GM12878 (cell line): ENCODE data around the gene HSD17B13. TPM values are rescaled to one million over a fixed set of nuclear protein-coding genes. Genes with fewer than 3 reads are reported as not detected.

Experiments
- ATAC-seq: fragments of 200-7000 bp; cut with Tn5 transposase; 3 replicates; pipeline ENCODE4 v1.9.1; 2020; ENCODE audit warnings: mild to moderate bottlenecking, moderate library complexity
- BruUV-seq: library from RNA; stranded (reverse); fragments of 400-500 nt; replicated peaks from 2 replicates; lab custom pipeline; 2021; lab: Mats Ljungman, UMichigan
- CTCF ChIA-PET: fragments of 300-600 bp; sonication (Branson Sonifier 250); formaldehyde crosslinking; extraction: SDS; loops from one replicate; lab custom pipeline; 2021; ENCODE audit warnings: inconsistent platforms; lab: Yijun Ruan, JAX
- POLR2A ChIA-PET: fragments of 350-600 bp; formaldehyde crosslinking; extraction: SDS; loops from one replicate; lab custom pipeline; 2021; ENCODE audit warnings: inconsistent platforms; lab: Charles Lee
- RAD21 ChIA-PET: fragments of 300-600 bp; sonication (Branson Sonifier 250); formaldehyde crosslinking; loops from one replicate; lab custom pipeline; 2023; ENCODE audit warnings: antibody characterized with exemption; ENCODE audit not compliant: unreplicated experiment; lab: Charles Lee
- SMC1A ChIA-PET: fragments of 300-600 bp; sonication (Branson Sonifier 250); formaldehyde crosslinking; loops from one replicate; lab custom pipeline; 2023; ENCODE audit not compliant: unreplicated experiment, uncharacterized antibody; lab: Charles Lee
- DNase-seq: peaks from one replicate; pipeline ENCODE4 v3.0.0-alpha.2; 2011; ENCODE audit warnings: low read depth, low spot score
- FAIRE-seq: peaks from 3 replicates; lab custom pipeline; 2011; peaks lifted over from hg19 to GRCh38; lab: Jason Lieb, UNC
- H2AFZ ChIP-seq: 2 replicates; pipeline ENCODE4 v1.6.0; 2011; ENCODE audit warnings: low read depth, low read length, control low read depth; ENCODE audit not compliant: control insufficient read depth
- H3K27ac ChIP-seq: 2 replicates; pipeline ENCODE4 v1.5.1; 2011; ENCODE audit warnings: control low read depth; ENCODE audit not compliant: control insufficient read depth, insufficient read depth
- H3K27me3 ChIP-seq, 2 experiments: replicated peaks in 1 of 2; 2 replicates each; pipeline versions ENCODE4 v1.6.0 to v1.6.1; 2011; ENCODE audit warnings: low read length in 1 of 2; ENCODE audit not compliant: control insufficient read depth in 2 of 2, insufficient read depth in 2 of 2
- H3K36me3 ChIP-seq, 2 experiments: 2 replicates each; pipeline ENCODE4 v1.5.1; 2011; ENCODE audit warnings: low read length in 1 of 2; ENCODE audit not compliant: control insufficient read depth in 2 of 2, insufficient read depth in 2 of 2
- H3K4me1 ChIP-seq: 2 replicates; pipeline ENCODE4 v1.6.1; 2011; ENCODE audit warnings: mild to moderate bottlenecking, low read length, moderate library complexity, mixed read lengths; ENCODE audit not compliant: control insufficient read depth, insufficient read depth
- H3K4me2 ChIP-seq: 2 replicates; pipeline ENCODE4 v1.6.0; 2011; ENCODE audit warnings: control low read depth; ENCODE audit not compliant: control insufficient read depth, insufficient read depth
- H3K4me3 ChIP-seq: fragments of 200-600 bp; sonication (generic); 2 replicates; pipeline ENCODE4 v1.5.1; 2016
- H3K79me2 ChIP-seq: 2 replicates; pipeline ENCODE4 v1.6.0; 2011; ENCODE audit warnings: low read length; ENCODE audit not compliant: control insufficient read depth, insufficient read depth
- H3K9ac ChIP-seq: 2 replicates; pipeline ENCODE4 v1.8.0; 2011; ENCODE audit warnings: low read length, control low read depth, mixed read lengths; ENCODE audit not compliant: control insufficient read depth, insufficient read depth
- H3K9me3 ChIP-seq: replicated peaks from 3 replicates; pipeline ENCODE4 v1.5.1; 2011; ENCODE audit warnings: mild to moderate bottlenecking, low read length; ENCODE audit not compliant: control insufficient read depth, insufficient read depth
- H4K20me1 ChIP-seq: 2 replicates; pipeline ENCODE4 v1.6.0; 2011; ENCODE audit not compliant: control insufficient read depth, insufficient read depth
- BRCA1 ChIP-seq: IDR thresholded peaks from 2 replicates; pipeline ENCODE4 v1.6.1; 2011; ENCODE audit warnings: low read depth, low read length, improper control_type of control experiment
- CBX5 ChIP-seq: sonication (generic); IDR thresholded peaks from 2 replicates; pipeline ENCODE4 v1.6.1; 2016; ENCODE audit warnings: low read depth, moderate library complexity, mild to moderate bottlenecking, inconsistent platforms
- EGR1 ChIP-seq, 2 experiments: IDR thresholded peaks; 1 replicate in 1 of 2; 2 replicates in 1 of 2; pipeline ENCODE4 v1.6.1; 2011 to 2012; ENCODE audit warnings: low read depth in 2 of 2, low read length in 2 of 2, borderline replicate concordance in 1 of 2, mild to moderate bottlenecking in 1 of 2, moderate library complexity in 1 of 2
- HDGF ChIP-seq: fragments of 450-650 bp; IDR thresholded peaks from 2 replicates; pipeline ENCODE4 v1.6.1; 2016; ENCODE audit warnings: antibody characterized with exemption
- MEF2A ChIP-seq: IDR thresholded peaks from 2 replicates; pipeline ENCODE4 v1.6.1; 2011; ENCODE audit warnings: low read depth, mild to moderate bottlenecking, low read length, moderate library complexity; ENCODE audit not compliant: insufficient read depth
- MEF2B ChIP-seq: fragments of 450-650 bp; IDR thresholded peaks from 2 replicates; pipeline ENCODE4 v1.6.1; 2018; ENCODE audit warnings: mild to moderate bottlenecking, moderate library complexity; ENCODE audit not compliant: partially characterized antibody, poor library complexity, severe bottlenecking
- PAX8 ChIP-seq: fragments of 450-650 bp; IDR thresholded peaks from 2 replicates; pipeline ENCODE4 v1.6.1; 2017; ENCODE audit warnings: mild to moderate bottlenecking, moderate library complexity
- POLR2A ChIP-seq: IDR thresholded peaks from 2 replicates; pipeline ENCODE4 v1.6.1; 2011; ENCODE audit warnings: low read depth, mild to moderate bottlenecking, low read length
- SIX5 ChIP-seq: IDR thresholded peaks from 2 replicates; pipeline ENCODE4 v1.6.1; 2011; ENCODE audit warnings: mild to moderate bottlenecking, low read depth, low read length, moderate library complexity; ENCODE audit not compliant: severe bottlenecking
- SREBF1 ChIP-seq: IDR thresholded peaks from 2 replicates; pipeline ENCODE4 v1.6.1; 2012; ENCODE audit warnings: mild to moderate bottlenecking, low read length
- STAT1 ChIP-seq: fragments of 450-650 bp; conservative IDR thresholded peaks from 2 replicates; pipeline ENCODE4 v1.6.1; 2014; ENCODE audit warnings: antibody characterized with exemption, mild to moderate bottlenecking
- SUZ12 ChIP-seq: fragments of 200-600 bp; sonication (generic); IDR thresholded peaks from one replicate; pipeline ENCODE4 v1.6.1; 2018; ENCODE audit warnings: antibody characterized with exemption, mild to moderate bottlenecking; ENCODE audit not compliant: unreplicated experiment
- TARDBP ChIP-seq: IDR thresholded peaks from 2 replicates; pipeline ENCODE4 v1.6.1; 2016; ENCODE audit warnings: borderline replicate concordance
- ZZZ3 ChIP-seq: IDR thresholded peaks from 2 replicates; pipeline ENCODE4 v1.6.1; 2011; ENCODE audit warnings: low read depth; ENCODE audit not compliant: control insufficient read depth, insufficient read length
- WGBS: methylation state at CpG from one replicate; pipeline ENCODE4 v1.1.6; 2016; ENCODE audit warnings: low lambda C conversion rate; ENCODE audit not compliant: insufficient replicate concordance, insufficient coverage; ENCODE audit errors: missing lambda C conversion rate; 5-methylcytosine and 5-hydroxymethylcytosine counted together
- in situ Hi-C: fragments of 300-500 bp; cut with MboI; formaldehyde crosslinking; loops from 9 replicates; pipeline ENCODE4 v1.14.3; 2018; ENCODE audit warnings: mixed read lengths
- intact Hi-C: fragments of 100-400 bp; cut with micrococcal nuclease; formaldehyde crosslinking; loops from one replicate; pipeline ENCODE4 v1.14.2; 2022; ENCODE audit not compliant: unreplicated experiment
- polyA plus RNA-seq, 11 experiments: library from polyadenylated mRNA; depleted of rRNA in 4 of 11; unstranded in 6 of 11; stranded (reverse) in 5 of 11; fragments of >200 nt; fragmentation: Nextera tagmentation in 4 of 11; fragmentation: Illumina TruSeq in 1 of 11; extraction: Ambion mirVana in 4 of 11; extraction: Trizol in 1 of 11; gene quantifications; 1 replicate in 1 of 11; 2 replicates in 10 of 11; pipeline versions ENCODE4 v1.2.1 to v1.2.3, GENCODE V29; 2011 to 2016; ENCODE audit warnings: inconsistent platforms in 2 of 11, missing spikeins in 2 of 11, low read depth in 1 of 11
- total RNA-seq, 4 experiments: library from RNA; depleted of rRNA in 3 of 4; stranded (reverse); fragments of >200 nt in 3 of 4; fragmentation: Illumina TruSeq in 1 of 4; extraction: Trizol in 1 of 4; gene quantifications; 2 replicates each; pipeline versions ENCODE4 v1.2.1 to v1.2.3, GENCODE V29; 2013 to 2021
- TF ChIP-seq, protein P1 (sequence below): IDR thresholded peaks from 2 replicates; pipeline ENCODE4 v1.6.1; 2011; ENCODE audit warnings: borderline replicate concordance, low read depth, mild to moderate bottlenecking, moderate library complexity, mixed read lengths, low read length; ENCODE audit not compliant: insufficient read depth; ENCODE audit errors: extremely low read length
- TF ChIP-seq, protein P2 (sequence below): IDR thresholded peaks from 2 replicates; pipeline ENCODE4 v1.6.1; 2012; ENCODE audit warnings: improper control_type of control experiment, low read depth, low read length; ENCODE audit not compliant: insufficient replicate concordance
- TF ChIP-seq, protein P3 (sequence below): fragments of 450-650 bp; formaldehyde crosslinking; IDR thresholded peaks from 2 replicates; pipeline ENCODE4 v1.5.0; 2022; ENCODE audit warnings: mild to moderate bottlenecking, missing genetic modification characterization

The HSD17B13 gene
- total and polyA plus RNA-seq, 10 of the 15 experiments (the other 5 are each of a cell fraction or from before 2014, with no cell fraction given): 0.03 to 0.09 (median 0.04) TPM; not detected in 4

GRCh38 chr4:87311684-87312083, 11.0 kb downstream of the HSD17B13 start:
- Histone ChIP-seq H3K36me3 (no peaks in the 10 kb centered on the region), H2AFZ (no peak overlapping the region), H3K4me2 (no peak overlapping the region), H3K9ac (no peak overlapping the region), H3K27me3 (no peaks in the 10 kb centered on the region), H3K27ac (no peak overlapping the region), H3K4me3 (no peak overlapping the region), H4K20me1 (no peaks in the 10 kb centered on the region), H3K4me1 (no peaks in the 10 kb centered on the region), H3K9me3 (no peaks in the 10 kb centered on the region), H3K79me2 (no peaks in the 10 kb centered on the region)
- no peak for FAIRE-seq
- in situ Hi-C loops (no loop called here), intact Hi-C loops (no loop called here)
- no TSS peak for BruUV-seq
- RAD21 ChIA-PET: no interaction called here
- POLR2A ChIA-PET: no interaction called here
- ATAC-seq: no peak
- CTCF ChIA-PET: no interaction called here
- no peak for DNase-seq
- SMC1A ChIA-PET: no interaction called here
- whole genome bisulfite sequencing: 78% methylated on average over 3 of the region's 3 CpGs
- TF ChIP-seq, protein P1, sequence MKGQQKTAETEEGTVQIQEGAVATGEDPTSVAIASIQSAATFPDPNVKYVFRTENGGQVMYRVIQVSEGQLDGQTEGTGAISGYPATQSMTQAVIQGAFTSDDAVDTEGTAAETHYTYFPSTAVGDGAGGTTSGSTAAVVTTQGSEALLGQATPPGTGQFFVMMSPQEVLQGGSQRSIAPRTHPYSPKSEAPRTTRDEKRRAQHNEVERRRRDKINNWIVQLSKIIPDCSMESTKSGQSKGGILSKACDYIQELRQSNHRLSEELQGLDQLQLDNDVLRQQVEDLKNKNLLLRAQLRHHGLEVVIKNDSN: no peak
- TF ChIP-seq SIX5 (no peak), PAX8 (no peak), POLR2A (no peak), SUZ12 (no peak), ZZZ3 (no peak), HDGF (no peak), MEF2B (no peak), CBX5 (no peak), TARDBP (no peak), EGR1 (IDR thresholded peaks at IDR 0.05; ENCODE audit: borderline replicate concordance in 1 of 2, low read depth in 2 of 2, low read length in 2 of 2) (no peak), STAT1 (no peak), MEF2A (no peak), BRCA1 (no peak), SREBF1 (no peak)
- TF ChIP-seq, protein P2, sequence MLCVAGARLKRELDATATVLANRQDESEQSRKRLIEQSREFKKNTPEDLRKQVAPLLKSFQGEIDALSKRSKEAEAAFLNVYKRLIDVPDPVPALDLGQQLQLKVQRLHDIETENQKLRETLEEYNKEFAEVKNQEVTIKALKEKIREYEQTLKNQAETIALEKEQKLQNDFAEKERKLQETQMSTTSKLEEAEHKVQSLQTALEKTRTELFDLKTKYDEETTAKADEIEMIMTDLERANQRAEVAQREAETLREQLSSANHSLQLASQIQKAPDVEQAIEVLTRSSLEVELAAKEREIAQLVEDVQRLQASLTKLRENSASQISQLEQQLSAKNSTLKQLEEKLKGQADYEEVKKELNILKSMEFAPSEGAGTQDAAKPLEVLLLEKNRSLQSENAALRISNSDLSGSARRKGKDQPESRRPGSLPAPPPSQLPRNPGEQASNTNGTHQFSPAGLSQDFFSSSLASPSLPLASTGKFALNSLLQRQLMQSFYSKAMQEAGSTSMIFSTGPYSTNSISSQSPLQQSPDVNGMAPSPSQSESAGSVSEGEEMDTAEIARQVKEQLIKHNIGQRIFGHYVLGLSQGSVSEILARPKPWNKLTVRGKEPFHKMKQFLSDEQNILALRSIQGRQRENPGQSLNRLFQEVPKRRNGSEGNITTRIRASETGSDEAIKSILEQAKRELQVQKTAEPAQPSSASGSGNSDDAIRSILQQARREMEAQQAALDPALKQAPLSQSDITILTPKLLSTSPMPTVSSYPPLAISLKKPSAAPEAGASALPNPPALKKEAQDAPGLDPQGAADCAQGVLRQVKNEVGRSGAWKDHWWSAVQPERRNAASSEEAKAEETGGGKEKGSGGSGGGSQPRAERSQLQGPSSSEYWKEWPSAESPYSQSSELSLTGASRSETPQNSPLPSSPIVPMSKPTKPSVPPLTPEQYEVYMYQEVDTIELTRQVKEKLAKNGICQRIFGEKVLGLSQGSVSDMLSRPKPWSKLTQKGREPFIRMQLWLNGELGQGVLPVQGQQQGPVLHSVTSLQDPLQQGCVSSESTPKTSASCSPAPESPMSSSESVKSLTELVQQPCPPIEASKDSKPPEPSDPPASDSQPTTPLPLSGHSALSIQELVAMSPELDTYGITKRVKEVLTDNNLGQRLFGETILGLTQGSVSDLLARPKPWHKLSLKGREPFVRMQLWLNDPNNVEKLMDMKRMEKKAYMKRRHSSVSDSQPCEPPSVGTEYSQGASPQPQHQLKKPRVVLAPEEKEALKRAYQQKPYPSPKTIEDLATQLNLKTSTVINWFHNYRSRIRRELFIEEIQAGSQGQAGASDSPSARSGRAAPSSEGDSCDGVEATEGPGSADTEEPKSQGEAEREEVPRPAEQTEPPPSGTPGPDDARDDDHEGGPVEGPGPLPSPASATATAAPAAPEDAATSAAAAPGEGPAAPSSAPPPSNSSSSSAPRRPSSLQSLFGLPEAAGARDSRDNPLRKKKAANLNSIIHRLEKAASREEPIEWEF: no peak
- TF ChIP-seq, protein P3, sequence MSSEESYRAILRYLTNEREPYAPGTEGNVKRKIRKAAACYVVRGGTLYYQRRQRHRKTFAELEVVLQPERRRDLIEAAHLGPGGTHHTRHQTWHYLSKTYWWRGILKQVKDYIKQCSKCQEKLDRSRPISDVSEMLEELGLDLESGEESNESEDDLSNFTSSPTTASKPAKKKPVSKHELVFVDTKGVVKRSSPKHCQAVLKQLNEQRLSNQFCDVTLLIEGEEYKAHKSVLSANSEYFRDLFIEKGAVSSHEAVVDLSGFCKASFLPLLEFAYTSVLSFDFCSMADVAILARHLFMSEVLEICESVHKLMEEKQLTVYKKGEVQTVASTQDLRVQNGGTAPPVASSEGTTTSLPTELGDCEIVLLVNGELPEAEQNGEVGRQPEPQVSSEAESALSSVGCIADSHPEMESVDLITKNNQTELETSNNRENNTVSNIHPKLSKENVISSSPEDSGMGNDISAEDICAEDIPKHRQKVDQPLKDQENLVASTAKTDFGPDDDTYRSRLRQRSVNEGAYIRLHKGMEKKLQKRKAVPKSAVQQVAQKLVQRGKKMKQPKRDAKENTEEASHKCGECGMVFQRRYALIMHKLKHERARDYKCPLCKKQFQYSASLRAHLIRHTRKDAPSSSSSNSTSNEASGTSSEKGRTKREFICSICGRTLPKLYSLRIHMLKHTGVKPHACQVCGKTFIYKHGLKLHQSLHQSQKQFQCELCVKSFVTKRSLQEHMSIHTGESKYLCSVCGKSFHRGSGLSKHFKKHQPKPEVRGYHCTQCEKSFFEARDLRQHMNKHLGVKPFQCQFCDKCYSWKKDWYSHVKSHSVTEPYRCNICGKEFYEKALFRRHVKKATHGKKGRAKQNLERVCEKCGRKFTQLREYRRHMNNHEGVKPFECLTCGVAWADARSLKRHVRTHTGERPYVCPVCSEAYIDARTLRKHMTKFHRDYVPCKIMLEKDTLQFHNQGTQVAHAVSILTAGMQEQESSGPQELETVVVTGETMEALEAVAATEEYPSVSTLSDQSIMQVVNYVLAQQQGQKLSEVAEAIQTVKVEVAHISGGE: no peak
